Neuronal stem cell (in vitro differentiated cells): ENCODE data around the gene IDE.
"Not testable (repeated sequence)": the region's sequence is repeated elsewhere in the genome, so short reads cannot be mapped to it uniquely, and the experiment has no call there.

ENCODE experiments used
- DNase-seq: peaks from one replicate; pipeline ENCODE4 v3.0.0-alpha.2; 2013; ENCODE audit warnings: low spot score
- H2AFZ ChIP-seq: one replicate; pipeline ENCODE4 v1.6.1; 2013; ENCODE audit warnings: mild to moderate bottlenecking, low read length, inconsistent platforms
- H2AK5ac ChIP-seq: 2 replicates; pipeline ENCODE4 v1.6.1; 2013; ENCODE audit warnings: low read depth, mild to moderate bottlenecking, inconsistent platforms, low read length, moderate library complexity, mixed read lengths
- H2BK120ac ChIP-seq: 2 replicates; pipeline ENCODE4 v1.6.1; 2013; ENCODE audit warnings: low read depth, mild to moderate bottlenecking, inconsistent platforms, low read length, moderate library complexity, mixed read lengths
- H2BK12ac ChIP-seq: one replicate; pipeline ENCODE4 v1.6.1; 2013; ENCODE audit warnings: low read length, inconsistent platforms
- H2BK15ac ChIP-seq: 2 replicates; pipeline ENCODE4 v1.6.1; 2013; ENCODE audit warnings: mild to moderate bottlenecking, low read length, inconsistent platforms, mixed read lengths
- H2BK5ac ChIP-seq: one replicate; pipeline ENCODE4 v1.6.1; 2013; ENCODE audit warnings: inconsistent platforms, mild to moderate bottlenecking, low read length, moderate library complexity
- H3K14ac ChIP-seq: one replicate; pipeline ENCODE4 v1.6.1; 2013; ENCODE audit warnings: low read length, inconsistent platforms
- H3K18ac ChIP-seq: 2 replicates; pipeline ENCODE4 v1.6.1; 2013; ENCODE audit warnings: low read length, inconsistent platforms
- H3K23ac ChIP-seq: 2 replicates; pipeline ENCODE4 v1.6.1; 2013; ENCODE audit warnings: low read depth, mild to moderate bottlenecking, mixed read lengths, low read length, inconsistent platforms; ENCODE audit not compliant: poor library complexity
- H3K27ac ChIP-seq: replicated peaks from 3 replicates; pipeline ENCODE4 v1.5.1; 2013; ENCODE audit warnings: low read length, inconsistent platforms
- H3K27me3 ChIP-seq, 3 experiments: 2 replicates each; pipeline ENCODE4 v1.6.1; 2013; ENCODE audit warnings: low read length in 3 of 3, mild to moderate bottlenecking in 2 of 3, inconsistent platforms in 1 of 3, low read depth in 1 of 3, mixed read lengths in 1 of 3, moderate library complexity in 1 of 3; ENCODE audit not compliant: control insufficient read depth in 3 of 3, insufficient read depth in 3 of 3
- H3K36me3 ChIP-seq, 2 donors: replicated peaks in 1 of 2; 2 replicates each; pipeline ENCODE4 v1.6.1; 2013; ENCODE audit warnings: low read length in 2 of 2; ENCODE audit not compliant: control insufficient read depth in 2 of 2, insufficient read depth in 2 of 2
- H3K4ac ChIP-seq: 2 replicates; pipeline ENCODE4 v1.6.1; 2013; ENCODE audit warnings: inconsistent platforms, mild to moderate bottlenecking, low read length, moderate library complexity
- H3K4me1 ChIP-seq, 2 donors: 1 replicate in 1 of 2; 2 replicates in 1 of 2; pipeline ENCODE4 v1.6.1; 2013; ENCODE audit warnings: low read length in 2 of 2, low read depth in 1 of 2; ENCODE audit not compliant: control insufficient read depth in 2 of 2, insufficient read depth in 1 of 2
- H3K4me2 ChIP-seq: one replicate; pipeline ENCODE4 v1.6.1; 2013; ENCODE audit warnings: mild to moderate bottlenecking, low read length, inconsistent platforms; ENCODE audit not compliant: insufficient read depth, poor library complexity, severe bottlenecking
- H3K4me3 ChIP-seq, 2 donors: 2 replicates each; pipeline ENCODE4 v1.5.1; 2013; ENCODE audit warnings: low read length in 2 of 2, mild to moderate bottlenecking in 2 of 2, inconsistent platforms in 1 of 2, moderate library complexity in 1 of 2
- H3K79me1 ChIP-seq: one replicate; pipeline ENCODE4 v1.6.1; 2013; ENCODE audit warnings: low read depth, mild to moderate bottlenecking, inconsistent platforms, low read length, moderate library complexity
- H3K9ac ChIP-seq: one replicate; pipeline ENCODE4 v1.6.1; 2013; ENCODE audit warnings: mild to moderate bottlenecking, low read depth, low read length, inconsistent platforms; ENCODE audit not compliant: poor library complexity
- H3K9me3 ChIP-seq, 2 donors: replicated peaks in 1 of 2; 2 replicates each; pipeline versions ENCODE3 to v1.6.1; 2013; ENCODE audit warnings: low read length in 2 of 2, mild to moderate bottlenecking in 2 of 2, inconsistent platforms in 1 of 2, low read depth in 1 of 2, mixed read lengths in 1 of 2, moderate library complexity in 1 of 2; ENCODE audit not compliant: control insufficient read depth in 2 of 2, insufficient read depth in 1 of 2
- H4K8ac ChIP-seq: one replicate; pipeline ENCODE4 v1.6.1; 2013; ENCODE audit warnings: low read depth, mild to moderate bottlenecking, inconsistent platforms, low read length, moderate library complexity
- H4K91ac ChIP-seq: one replicate; pipeline ENCODE4 v1.6.1; 2013; ENCODE audit warnings: low read length, low read depth, mild to moderate bottlenecking, inconsistent platforms; ENCODE audit not compliant: poor library complexity
- WGBS, 2 donors: extraction: QIAGEN DNeasy Blood & Tissue Kit; methylation state at CpG; one replicate each; pipeline ENCODE4 v1.1.7; 2013; ENCODE audit warnings: missing lambda C conversion rate in 2 of 2, mixed read lengths in 1 of 2; ENCODE audit not compliant: insufficient read length in 2 of 2, insufficient replicate concordance in 1 of 2; ENCODE audit errors: extremely low coverage in 2 of 2; 5-methylcytosine and 5-hydroxymethylcytosine counted together

The IDE gene

GRCh38 chr10:92436065-92436464 is 137.8 kb downstream of the IDE start:
- H3K27me3 ChIP-seq, H3K9me3 ChIP-seq: not testable (repeated sequence)

GRCh38 chr10:92434385-92434784 is 139.5 kb downstream of the IDE start:
- H2BK5ac ChIP-seq = no peak overlapping the region
- H2BK12ac ChIP-seq = no peak overlapping the region
- H3K36me3 ChIP-seq = no peaks in the 10 kb centered on the region
- no peak overlapping the region for H3K4me3 ChIP-seq
- H4K91ac ChIP-seq = no peak overlapping the region
- H3K4me1 ChIP-seq = no peaks in the 10 kb centered on the region
- no peak overlapping the region for H2BK120ac ChIP-seq
- no peak overlapping the region for H3K9ac ChIP-seq
- H2AFZ ChIP-seq = no peak overlapping the region
- no peaks in the 10 kb centered on the region for H3K9me3 ChIP-seq
- H2AK5ac ChIP-seq = no peak overlapping the region
- H4K8ac ChIP-seq = no peak overlapping the region
- no peak overlapping the region for H3K27ac ChIP-seq
- no peak overlapping the region for H3K4ac ChIP-seq
- H3K27me3 ChIP-seq = no peaks in the 10 kb centered on the region
- no peak overlapping the region for H2BK15ac ChIP-seq
- H3K18ac ChIP-seq = no peak overlapping the region
- no peaks in the 10 kb centered on the region for H3K79me1 ChIP-seq
- no CpG with 5 or more reads among the region's 4 CpGs for WGBS, 2 donors
- no peak for DNase-seq
- H3K14ac ChIP-seq = no peak overlapping the region
- no peak overlapping the region for H3K23ac ChIP-seq
- no peak overlapping the region for H3K4me2 ChIP-seq

More at GRCh38 chr10:92436065-92436464, 137.8 kb downstream of the IDE start:
- not testable (repeated sequence) for H2BK120ac ChIP-seq, H2AFZ ChIP-seq, H2BK15ac ChIP-seq, DNase-seq, H3K23ac ChIP-seq, H4K91ac ChIP-seq, H3K27ac ChIP-seq, H3K4ac ChIP-seq, H2BK12ac ChIP-seq, H3K18ac ChIP-seq, H3K9ac ChIP-seq, H2BK5ac ChIP-seq, H4K8ac ChIP-seq, H2AK5ac ChIP-seq, H3K36me3 ChIP-seq, H3K79me1 ChIP-seq, H3K4me2 ChIP-seq, H3K4me3 ChIP-seq, H3K4me1 ChIP-seq, H3K14ac ChIP-seq
- no CpG with 5 or more reads among the region's 5 CpGs for WGBS, 2 donors

GRCh38 chr10:92432596-92432995 is 141.3 kb downstream of the IDE start:
- no peak overlapping the region for H2BK12ac ChIP-seq
- no peak overlapping the region for H2AK5ac ChIP-seq
- H4K8ac ChIP-seq = no peak overlapping the region
- no peak overlapping the region for H2BK120ac ChIP-seq
- H3K27ac ChIP-seq = no peak overlapping the region
- H3K18ac ChIP-seq = no peak overlapping the region
- no peak overlapping the region for H3K23ac ChIP-seq
- no peak overlapping the region for H3K4me3 ChIP-seq
- no peak overlapping the region for H3K4me2 ChIP-seq
- H3K27me3 ChIP-seq = no peaks in the 10 kb centered on the region
- no peak overlapping the region for H3K14ac ChIP-seq
- H3K9me3 ChIP-seq = no peaks in the 10 kb centered on the region
- H3K4ac ChIP-seq = no peak overlapping the region
- H2BK5ac ChIP-seq = no peak overlapping the region
- no peak overlapping the region for H4K91ac ChIP-seq
- WGBS, 2 donors = no CpG with 5 or more reads among the region's 4 CpGs
- H3K9ac ChIP-seq = no peak overlapping the region
- H3K79me1 ChIP-seq = no peaks in the 10 kb centered on the region
- H3K4me1 ChIP-seq = no peaks in the 10 kb centered on the region
- H2BK15ac ChIP-seq = no peak overlapping the region
- H3K36me3 ChIP-seq = no peaks in the 10 kb centered on the region
- H2AFZ ChIP-seq = no peak overlapping the region
- no peak for DNase-seq

GRCh38 chr10:92430103-92430502 is 143.8 kb downstream of the IDE start:
- Histone ChIP-seq H2BK15ac (no peak overlapping the region), H2BK12ac (no peak overlapping the region), H3K18ac (no peak overlapping the region), H2BK120ac (no peak overlapping the region), H3K4me1 (no peaks in the 10 kb centered on the region), H3K79me1 (no peaks in the 10 kb centered on the region), H4K8ac (no peak overlapping the region), H3K23ac (no peak overlapping the region), H4K91ac (no peak overlapping the region), H3K4ac (no peak overlapping the region), H3K4me2 (no peak overlapping the region), H3K27ac (no peak overlapping the region), H3K27me3 (no peaks in the 10 kb centered on the region), H2AFZ (no peak overlapping the region), H3K9me3 (no peaks in the 10 kb centered on the region), H3K4me3 (no peak overlapping the region), H3K14ac (no peak overlapping the region), H2AK5ac (no peak overlapping the region), H3K36me3 (no peaks in the 10 kb centered on the region), H3K9ac (no peak overlapping the region), H2BK5ac (no peak overlapping the region)
- no peak for DNase-seq
- no CpG with 5 or more reads among the region's 6 CpGs for WGBS, 2 donors
